GM18498 (cell line): Measurements from ENCODE around the gene SLC38A10.

Source experiments
- ATAC-seq: cut with Tn5 transposase; IDR thresholded peaks from one replicate; pipeline ENCODE4 v1.9.1; 2021; ENCODE audit warnings: mild to moderate bottlenecking, moderate library complexity; ENCODE audit not compliant: unreplicated experiment

Gene SLC38A10

DNA sequence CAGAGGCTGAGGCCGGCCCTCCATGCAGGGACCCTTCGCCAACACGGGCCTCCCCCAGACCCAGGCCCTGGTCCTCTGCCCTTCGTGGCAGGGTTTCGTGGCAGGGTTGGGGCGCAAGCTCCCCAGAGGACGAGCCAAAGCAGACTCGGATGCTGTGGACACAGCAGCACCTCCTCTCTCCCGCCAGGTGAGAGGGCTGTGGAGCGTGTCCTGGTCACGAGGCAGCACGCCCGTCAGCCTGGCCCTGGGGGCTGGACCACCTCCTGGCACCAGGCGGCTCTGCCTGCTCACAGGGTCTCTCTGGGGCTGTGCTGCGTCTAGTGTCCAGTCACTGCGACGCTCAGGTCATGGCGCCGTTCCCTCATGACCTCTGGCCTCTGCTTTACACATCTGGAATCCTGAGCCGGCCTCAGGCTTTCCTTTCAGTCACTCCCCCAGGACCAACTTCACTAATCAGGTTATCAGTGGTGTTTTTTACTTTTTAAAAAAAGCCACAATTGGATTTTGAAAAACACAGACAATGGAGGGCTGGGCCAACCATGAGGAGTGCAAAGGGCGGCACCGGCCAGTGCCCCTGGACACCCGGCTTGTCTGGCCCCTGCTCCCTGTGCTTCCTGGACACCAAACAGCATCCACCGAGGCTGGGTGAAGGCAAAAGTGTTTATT lies 50.6 kb downstream of the SLC38A10 start:
- no peak for ATAC-seq

GRCh38 chr17:81243333-81243664 lies 51.8 kb downstream of the SLC38A10 start:
- no peak for ATAC-seq

DNA sequence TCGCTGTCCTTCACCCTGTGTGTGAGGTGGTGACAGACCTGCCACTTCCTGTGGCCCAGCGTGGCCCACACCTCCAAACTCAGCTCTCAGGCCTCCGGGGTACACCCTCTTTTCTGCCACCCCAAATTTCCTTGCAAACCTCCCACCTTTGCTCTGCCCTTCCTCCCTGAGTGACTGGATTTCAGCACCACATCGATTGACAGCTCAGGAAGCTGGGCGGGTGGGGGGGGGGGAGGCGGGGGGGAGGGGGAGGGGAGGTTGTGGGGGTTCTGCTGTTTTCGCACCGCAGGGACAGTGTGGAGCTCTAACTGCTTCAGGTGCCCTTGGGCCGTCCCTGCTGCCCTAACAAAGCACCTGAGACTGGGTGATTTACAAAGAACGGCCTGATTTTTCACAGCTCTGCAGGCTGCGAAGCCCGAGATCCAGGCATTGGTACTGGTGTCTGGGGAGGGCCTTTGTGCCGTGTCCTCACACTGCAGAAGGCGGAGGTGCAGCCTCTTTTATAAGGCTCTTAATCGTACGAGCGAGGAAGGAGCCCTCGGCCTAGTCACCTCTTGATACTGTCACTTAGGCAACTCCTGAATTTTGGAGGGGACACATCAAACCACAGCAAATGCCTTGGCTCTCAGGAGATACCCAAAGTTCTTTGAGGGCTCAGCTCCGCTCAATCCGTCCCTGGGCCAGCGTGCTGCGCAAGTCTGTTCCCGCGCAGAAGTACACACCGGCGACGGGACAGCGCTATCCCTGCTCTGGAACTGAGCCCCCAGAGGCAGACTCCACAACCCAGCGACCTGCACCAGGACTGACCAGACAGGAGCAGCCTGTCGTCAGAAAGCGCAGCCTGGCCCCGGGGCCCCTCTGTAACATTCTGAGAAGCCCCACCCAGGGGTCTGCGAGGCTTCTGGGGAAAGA lies 52.4 kb downstream of the SLC38A10 start:
- no peak for ATAC-seq

DNA sequence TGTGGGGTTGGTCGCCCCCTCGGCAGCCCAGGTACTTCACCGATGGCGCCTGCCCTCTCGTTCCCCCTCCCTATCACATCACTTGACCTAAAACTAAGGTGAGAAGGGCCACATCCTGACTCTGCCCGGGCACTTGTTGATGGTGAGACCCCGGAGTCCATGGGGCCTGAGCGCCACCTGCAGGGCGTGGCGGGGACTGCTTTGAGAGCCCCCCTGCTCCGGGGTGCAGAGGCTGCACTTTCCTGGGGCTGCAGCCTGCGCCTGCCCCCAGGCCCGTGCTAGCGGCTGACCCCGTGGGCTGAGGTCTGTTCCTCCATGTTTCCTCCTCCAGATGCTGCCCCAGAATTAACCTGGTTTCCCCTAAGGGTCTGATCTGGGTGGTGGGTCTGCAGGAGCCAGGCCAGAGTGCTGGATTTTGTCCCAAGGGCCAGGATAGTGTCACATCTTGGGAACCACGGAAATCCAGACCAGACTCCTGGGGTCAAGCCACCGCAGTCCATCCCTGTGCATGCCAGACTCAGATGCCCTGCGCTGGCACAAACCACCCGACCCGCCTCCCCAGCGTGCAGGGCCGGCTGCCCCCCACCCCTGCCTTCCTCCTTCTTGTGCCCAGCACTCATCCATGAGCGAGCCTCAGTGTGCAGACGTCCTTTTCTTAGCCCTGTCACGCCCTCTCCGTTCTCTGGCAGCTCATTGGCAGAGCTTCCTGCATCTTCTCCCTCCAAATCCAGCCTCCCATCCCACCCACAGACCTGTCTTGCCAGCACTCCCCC lies 53.3 kb downstream of the SLC38A10 start:
- ATAC-seq: no peak

GRCh38 chr17:81241203-81241602 lies 53.9 kb downstream of the SLC38A10 start:
- ATAC-seq: no peak

DNA sequence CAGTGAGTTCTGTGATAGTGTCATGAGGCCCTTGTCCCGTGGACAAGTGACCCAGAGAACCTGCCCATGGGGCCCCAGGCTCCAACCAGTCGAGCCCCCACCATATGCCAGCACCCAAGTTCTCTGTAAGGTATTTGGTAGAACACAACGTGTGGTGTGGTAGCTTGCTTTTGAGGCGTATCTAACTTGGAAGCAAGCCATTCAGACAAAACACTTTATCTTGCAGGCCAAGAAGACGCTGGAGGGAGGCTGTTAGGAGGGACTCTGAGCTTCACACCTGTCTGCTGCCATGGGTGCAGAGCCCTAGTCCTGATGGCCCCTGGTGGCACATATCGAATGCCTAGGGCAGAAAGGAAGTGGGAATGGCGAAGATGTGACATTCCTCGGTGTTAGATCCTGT lies 54.3 kb downstream of the SLC38A10 start:
- no peak for ATAC-seq

DNA sequence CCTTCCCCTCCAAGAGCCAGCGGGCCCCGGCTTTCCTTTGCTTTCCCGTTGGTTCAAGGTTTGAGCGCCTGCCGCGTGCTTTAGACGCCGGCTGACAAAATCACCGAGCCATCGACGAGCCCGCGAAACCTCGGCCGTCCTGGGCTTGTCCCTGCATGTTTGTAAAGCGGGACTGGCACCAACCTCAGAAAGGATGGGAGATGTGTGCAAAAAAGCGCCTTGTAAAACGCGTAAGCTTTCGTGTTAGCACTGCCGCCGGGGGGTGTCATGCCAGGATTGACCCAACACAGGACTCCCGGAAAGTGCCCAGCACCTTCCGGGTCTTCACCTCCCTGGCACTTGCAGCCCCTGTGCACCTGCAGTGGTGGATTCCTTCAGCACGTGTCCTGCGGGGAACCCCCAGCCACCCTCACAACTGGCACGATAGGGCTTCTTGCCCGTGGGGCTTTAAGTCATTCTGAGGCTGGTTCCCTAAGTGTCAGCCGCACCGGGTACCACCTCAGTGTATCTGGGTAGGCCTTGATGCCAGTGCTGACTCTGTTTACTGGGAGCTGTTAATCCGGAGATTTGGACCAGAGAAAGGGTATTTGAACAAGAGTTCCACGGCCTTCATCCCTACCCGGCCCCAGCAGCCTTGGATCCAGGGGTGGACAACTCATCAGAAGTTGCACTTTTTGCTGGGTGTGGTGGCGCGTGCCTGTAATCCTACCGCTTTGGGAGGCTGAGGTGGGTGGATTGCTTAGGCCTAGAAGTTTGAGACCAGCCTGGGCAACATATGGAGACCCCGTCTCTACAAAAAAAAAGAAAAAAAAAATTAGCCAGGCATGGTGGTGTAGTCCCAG lies 55.2 kb downstream of the SLC38A10 start:
- ATAC-seq: peak; percentile 7

GRCh38 chr17:81238815-81239713 lies 56.0 kb downstream of the SLC38A10 start, which contains the start of the genes NDUFAF8 and TEPSIN:
TSS of gene NDUFAF8 (plus strand) at chr17:81239318. CDS start at chr17:81239364, 46 bp downstream.
TSS of gene TEPSIN (minus strand) at chr17:81239055. CDS start at chr17:81239033, 22 bp downstream.
- ATAC-seq: peak; percentile 91

DNA sequence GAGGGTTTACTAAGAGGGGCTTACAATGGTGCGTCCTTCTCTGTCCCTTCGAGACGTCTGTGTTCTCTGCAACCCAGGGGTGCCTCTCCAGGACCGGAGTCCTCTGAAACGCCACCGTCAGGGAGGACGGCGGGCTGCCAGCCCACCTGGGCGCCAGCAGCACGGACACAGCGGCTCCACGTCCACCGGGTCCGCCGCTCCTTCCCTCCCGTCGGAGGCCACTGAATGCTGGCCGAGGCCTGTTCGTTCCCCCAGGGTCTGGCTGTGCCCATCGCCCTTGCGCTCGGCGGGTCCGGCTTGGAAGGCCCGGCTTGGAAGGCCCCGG lies 56.7 kb downstream of the SLC38A10 start:
- ATAC-seq: peak; percentile 3

DNA sequence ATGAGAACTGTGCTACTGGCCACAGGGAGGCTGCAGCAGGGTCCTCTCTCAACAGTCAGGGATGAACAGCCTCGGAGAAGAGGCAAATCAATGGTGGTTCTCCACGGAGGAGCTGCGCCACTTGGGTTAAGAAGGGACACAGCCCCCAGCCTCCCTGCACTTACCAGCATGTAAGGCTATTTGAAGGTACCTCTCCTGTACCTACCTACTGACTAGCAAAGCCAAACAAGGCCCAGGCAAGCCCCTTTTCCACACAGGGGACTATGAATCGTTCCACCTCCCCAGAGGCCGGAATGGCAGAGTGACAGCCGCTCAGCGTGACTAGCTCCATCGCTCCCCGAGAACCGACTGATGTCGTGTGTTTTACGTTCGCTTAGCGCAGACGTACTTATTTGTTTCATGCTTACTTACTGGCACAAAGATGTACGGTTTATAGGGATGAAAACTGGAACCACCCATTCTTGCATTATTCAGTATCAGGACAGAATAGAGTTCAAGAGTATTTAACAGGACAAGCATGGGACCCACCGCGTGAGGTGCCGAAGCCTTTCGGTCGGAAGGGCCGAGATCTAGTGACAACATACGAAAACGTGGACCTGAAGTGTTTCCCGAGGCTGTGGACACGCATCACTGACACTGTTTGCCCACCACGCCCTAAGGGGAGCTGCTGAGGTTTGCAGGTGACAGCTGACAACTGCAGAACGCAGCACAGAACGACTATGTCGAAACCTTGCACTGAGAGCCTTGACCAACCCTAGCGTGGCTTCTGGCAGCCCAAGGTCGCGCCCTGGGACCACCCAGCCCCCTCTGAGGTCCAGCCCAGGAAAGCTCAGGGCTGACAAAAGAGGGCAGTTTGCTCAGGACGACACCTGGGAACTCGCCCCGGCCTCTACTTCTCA lies 57.3 kb downstream of the SLC38A10 start:
- no peak for ATAC-seq

- ATAC-seq: no peak
These were observed 58.3 kb downstream of the SLC38A10 start for GRCh38 chr17:81236784-81237183.

DNA sequence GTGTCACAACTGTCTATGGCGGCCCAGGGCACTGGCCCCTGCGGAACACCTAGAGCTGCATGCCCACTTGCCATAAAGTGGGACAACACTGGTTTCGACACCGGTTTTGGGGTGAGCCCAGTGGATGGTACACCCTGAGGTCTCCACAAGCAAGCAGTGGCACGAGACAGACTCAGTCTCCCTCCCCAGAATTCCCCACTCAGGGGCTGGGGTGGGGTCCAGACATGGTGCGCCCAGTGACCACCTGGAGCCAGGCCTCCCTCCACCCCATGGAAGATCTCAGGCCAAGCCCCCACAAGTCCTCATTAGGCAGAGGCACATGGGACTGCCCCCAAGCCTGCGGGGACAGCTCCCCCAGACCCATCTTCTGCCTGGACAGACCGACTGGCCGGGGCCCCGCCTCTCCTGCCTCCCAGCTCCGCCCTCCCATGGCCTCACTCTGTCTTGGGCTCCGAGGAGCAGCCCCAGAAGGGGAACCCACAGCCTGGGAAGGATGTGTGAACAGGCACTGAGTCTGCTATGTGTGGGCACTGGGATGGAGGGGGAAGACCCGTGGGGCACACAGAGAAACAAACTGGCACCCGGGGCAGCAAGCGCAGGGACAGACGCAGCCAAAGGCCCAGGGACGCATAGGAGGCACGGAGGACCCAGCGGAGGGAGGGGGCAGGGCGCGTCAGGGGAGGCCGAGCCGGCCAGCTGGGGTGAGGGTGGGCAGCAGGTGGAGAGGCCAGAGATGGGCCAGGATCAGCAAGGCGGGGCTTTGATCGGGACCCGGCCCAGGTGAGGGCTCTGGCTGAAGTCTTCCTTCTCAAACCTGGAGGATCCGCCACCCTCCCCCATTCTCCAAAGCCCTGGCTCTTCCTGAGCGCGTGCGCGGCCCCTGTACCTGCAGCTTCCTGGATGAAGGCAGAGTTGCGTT lies 59.0 kb downstream of the SLC38A10 start:
- ATAC-seq: no peak

DNA sequence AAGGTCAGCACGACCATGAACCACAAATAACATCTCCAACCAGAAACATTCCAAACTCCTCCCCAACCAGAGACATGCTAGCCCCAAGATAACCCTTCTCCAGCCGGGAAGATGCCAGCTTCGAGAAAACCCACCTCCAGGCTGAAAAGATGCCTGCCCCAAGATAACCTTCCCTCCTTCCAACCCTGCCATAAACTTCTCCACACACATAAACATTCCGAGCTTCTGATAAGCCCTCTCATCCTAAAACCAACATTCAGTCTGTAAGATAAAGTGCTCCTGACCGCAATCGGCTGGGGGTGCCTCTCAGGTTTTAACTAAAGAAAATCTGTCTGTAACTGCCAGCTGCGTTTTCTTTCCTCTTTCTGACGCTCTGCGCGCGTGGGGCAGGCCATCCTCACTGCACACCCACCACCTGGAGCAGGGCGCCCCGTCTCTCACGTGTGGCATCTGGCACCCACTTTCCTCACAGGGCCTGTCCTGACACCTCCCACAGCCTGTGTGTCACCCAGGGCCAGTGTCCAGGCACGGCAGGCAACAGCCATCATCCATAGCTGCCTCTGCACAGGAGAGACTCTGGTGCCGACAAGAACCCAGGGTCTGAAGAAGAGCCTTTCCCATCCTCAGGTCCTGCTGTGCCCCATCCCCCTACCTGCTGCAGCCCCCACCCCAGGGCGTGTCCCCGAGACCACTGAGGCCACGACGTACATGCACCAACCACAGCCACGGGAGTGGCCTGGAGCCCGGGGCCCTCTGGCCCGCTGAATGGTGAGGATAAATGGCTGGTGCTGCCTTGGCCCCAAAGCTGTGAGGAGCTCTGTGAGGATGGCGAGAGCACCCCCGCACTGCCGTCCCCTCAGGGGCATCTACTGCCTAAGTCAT lies 59.9 kb downstream of the SLC38A10 start:
- ATAC-seq: no peak

DNA sequence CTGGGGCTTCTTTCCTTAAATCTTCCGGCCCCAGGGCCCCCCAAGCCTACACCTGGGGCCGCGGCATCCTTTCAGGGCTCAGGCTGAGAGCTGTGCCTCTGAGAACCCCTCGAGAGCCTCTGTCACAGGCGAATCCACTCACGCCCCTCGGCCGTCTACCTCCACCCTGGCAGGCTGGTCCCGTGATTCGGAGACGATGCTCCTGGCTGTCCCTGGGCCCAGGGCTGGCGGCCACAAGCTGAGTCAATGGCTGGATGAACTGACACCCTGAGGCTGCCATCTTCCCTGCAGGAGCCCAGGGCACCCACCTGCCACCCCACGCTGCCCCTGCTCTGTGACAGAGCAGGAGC lies 60.6 kb downstream of the SLC38A10 start:
- no peak for ATAC-seq

DNA sequence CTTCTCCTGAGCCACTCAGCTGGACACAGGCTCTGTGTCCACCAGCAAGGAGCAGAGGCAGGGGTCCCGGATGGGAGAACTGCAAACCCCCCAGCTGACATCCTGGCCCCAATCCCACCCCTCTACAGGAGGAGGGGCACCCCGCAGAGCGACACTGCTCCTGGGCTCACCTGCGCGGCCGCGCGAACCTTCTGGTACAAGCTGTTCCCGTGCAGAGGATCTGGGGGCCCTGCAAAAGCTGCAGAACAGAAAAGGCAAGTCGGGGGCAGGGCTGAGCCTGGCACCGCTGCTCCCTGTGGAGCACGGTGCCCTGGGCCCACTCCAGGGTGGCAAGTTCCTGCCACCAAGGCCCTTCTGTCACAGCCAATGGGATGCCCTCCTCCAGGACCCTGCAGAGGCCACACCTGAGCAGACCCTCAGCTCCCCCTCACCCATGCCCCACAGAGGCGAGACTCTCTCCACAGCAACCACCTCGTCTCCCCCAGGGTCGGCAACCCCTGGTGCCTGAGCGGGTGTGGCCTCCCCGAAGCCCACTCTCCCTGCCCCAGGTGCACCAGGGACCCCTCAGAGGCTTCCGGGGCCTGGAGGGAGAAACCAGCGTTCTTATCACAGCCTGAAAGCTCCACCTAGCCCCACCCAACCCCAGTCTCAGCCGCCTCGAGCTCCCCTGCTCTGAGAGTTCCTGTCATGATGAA lies 61.1 kb downstream of the SLC38A10 start:
- no peak for ATAC-seq

DNA sequence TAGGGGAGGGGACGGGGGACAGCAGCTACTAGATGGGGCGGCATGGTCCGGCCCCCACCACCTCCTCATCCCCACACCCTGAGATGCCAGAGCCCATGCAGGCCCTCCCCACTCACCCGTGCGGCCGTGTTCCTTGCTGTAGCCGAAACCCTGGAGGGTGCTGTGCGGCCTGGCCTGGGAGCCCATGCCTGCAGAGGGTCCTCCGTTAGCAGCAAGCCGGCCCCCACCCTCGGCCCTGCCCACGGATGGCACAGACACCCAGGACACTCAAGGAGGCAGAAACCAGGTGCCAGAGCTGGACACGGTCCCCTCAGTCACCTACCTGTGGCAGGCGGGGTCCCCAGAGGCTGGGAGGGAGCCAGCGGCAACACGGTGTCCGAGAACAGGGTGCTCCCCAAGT lies 61.8 kb downstream of the SLC38A10 start:
- ATAC-seq: no peak
